PFSK-1 (cell line): Measurements from ENCODE around the gene SGPP1.

Experiments used
- FOXP2 ChIP-seq: optimal IDR thresholded peaks from 2 replicates; pipeline ENCODE3; 2011; ENCODE audit warnings: borderline replicate concordance, control low read depth, inconsistent platforms; ENCODE audit not compliant: insufficient read depth; ENCODE audit errors: extremely low read length, extremely low read depth
- POLR2AphosphoS5 ChIP-seq: IDR thresholded peaks from 2 replicates; pipeline ENCODE4 v1.6.1; 2012; ENCODE audit warnings: low read depth, mild to moderate bottlenecking, control low read depth, low read length, moderate library complexity
- REST ChIP-seq, 2 experiments: IDR thresholded peaks; 2 replicates each; pipeline versions ENCODE4 v1.6.1 to v1.8.0; 2011 to 2012; ENCODE audit warnings: low read depth in 2 of 2, low read length in 2 of 2, control low read depth in 1 of 2, inconsistent platforms in 1 of 2, mild to moderate bottlenecking in 1 of 2, moderate library complexity in 1 of 2; ENCODE audit not compliant: insufficient read depth in 1 of 2
- SIN3A ChIP-seq: IDR thresholded peaks from 2 replicates; pipeline ENCODE4 v1.6.1; 2012; ENCODE audit warnings: mild to moderate bottlenecking, low read length, moderate library complexity, borderline replicate concordance; ENCODE audit not compliant: insufficient read depth
- TAF1 ChIP-seq: IDR thresholded peaks from 2 replicates; pipeline ENCODE4 v1.6.1; 2012; ENCODE audit warnings: low read length, control low read depth, borderline replicate concordance; ENCODE audit not compliant: insufficient read depth

SGPP1 gene

GRCh38 chr14:63766611-63767010 lies 38.7 kb upstream of the SGPP1 start:
- TF ChIP-seq POLR2AphosphoS5 (no peak), REST (IDR thresholded peaks at IDR 0.05; ENCODE audit: insufficient read depth in 1 of 2, low read depth in 2 of 2, low read length in 2 of 2) (no peak), FOXP2 (no peak), SIN3A (no peak), TAF1 (no peak)

GRCh38 chr14:63764620-63765139 lies 36.8 kb upstream of the SGPP1 start:
- TF ChIP-seq REST (IDR thresholded peaks at IDR 0.05; ENCODE audit: insufficient read depth in 1 of 2, low read depth in 2 of 2, low read length in 2 of 2) (no peak), FOXP2 (no peak), TAF1 (no peak), SIN3A (no peak), POLR2AphosphoS5 (no peak)

- TF ChIP-seq TAF1 (no peak), SIN3A (no peak), REST (IDR thresholded peaks at IDR 0.05; ENCODE audit: insufficient read depth in 1 of 2, low read depth in 2 of 2, low read length in 2 of 2) (no peak), FOXP2 (no peak), POLR2AphosphoS5 (no peak)
These were observed 36.2 kb upstream of the SGPP1 start for GRCh38 chr14:63764103-63764502.

GRCh38 chr14:63761351-63762117 lies 33.7 kb upstream of the SGPP1 start:
- TF ChIP-seq REST (IDR thresholded peaks at IDR 0.05; ENCODE audit: insufficient read depth in 1 of 2, low read depth in 2 of 2, low read length in 2 of 2) (no peak), TAF1 (no peak), SIN3A (no peak), FOXP2 (no peak), POLR2AphosphoS5 (no peak)
